NCI-H748 (cell line): ENCODE data around the gene SMCP.

Experiments
- DNase-seq: peaks from one replicate; lab custom pipeline; 2025; ENCODE audit not compliant: unreplicated experiment; lab: John Stamatoyannopoulos, UW

Gene SMCP

DNA sequence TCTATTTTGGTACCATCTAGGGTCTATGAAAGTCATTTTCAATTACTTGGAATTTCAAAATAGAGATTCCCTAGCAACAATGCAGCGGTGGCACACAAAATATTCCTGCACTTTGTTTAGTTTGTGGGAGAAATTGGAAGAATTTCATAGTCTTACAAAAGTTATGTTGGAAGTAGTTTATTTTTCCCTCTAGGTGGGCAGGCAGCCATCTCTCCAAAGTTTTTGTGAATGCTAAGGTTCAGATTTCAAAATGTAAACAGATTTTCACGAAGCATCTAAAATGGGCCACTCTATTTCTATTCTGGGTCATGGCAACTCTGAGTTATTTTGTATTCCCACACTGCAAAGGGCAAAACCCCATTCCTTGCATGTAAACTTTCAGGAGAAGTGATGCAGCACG is 8.0 kb downstream of the SMCP start:
- no peak for DNase-seq

DNA sequence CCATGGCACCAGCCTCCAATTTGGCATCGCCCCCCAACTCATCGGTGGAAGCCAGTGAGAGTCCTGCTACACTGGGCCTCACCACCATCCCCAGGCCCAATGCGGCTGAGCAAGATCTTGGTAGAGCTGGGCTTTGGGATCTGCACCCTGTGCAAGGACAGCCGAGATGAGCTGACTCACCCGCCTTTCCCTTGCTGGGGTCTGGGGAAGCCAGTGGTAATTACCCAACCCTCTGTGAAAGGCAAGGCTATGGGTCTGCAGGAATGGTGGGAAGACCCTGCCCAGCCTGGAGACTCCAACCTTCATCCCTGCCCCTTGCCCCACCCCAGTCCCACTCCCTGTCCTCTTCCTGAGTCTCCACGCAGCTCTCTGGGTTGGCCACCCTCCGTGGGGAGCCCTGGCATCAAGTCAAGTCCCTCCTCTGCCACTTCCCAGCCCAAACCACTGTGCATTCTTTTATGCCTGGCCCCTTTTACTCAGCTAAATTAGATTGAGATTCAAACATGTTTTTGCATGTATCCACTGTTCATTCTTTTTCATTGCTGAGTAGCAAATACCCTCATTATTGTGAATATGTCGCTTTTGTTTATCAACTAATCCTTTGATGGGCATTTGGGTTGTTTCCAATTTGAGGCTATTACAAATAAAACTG is 8.8 kb downstream of the SMCP start:
- DNase-seq, result no peak

DNA sequence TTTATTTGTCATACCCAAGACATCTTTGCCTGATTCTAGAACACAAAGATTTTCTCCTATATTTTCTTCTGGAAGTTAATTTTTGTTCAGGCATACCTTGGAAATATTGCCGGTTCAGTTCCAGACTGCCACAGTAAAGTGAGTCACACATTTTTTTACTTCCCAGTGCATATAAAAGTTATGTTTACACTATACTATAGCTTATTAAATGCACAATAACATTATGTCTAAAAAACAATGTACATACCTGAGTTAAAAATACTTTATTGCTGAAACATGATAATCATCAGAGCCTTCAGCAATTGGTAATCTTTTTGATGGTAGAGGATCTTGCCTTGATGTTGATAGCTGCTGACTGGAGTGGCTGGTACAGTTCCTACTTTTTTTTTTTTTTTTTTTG is 10.0 kb downstream of the SMCP start:
- DNase-seq, result no peak

DNA sequence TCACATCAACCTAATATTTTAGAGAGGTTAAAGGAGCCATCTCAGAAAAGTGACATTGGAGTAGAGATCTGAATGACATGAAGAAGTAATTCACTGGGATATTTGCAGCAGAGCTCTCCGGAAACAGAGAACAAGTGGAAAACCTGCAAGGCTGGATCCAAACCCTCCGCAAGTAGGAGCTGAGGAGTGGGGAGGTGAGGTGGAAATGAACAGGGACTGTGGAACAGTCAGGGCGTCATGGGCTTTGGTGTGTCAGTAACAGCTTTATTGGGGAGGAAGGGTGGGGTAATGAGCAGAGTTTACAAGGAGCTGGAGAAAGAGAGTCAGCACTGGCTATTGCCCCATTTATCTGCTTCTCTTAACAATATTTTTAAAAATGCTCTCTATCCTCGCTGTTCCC is 20.9 kb downstream of the SMCP start:
- no peak for DNase-seq

DNA sequence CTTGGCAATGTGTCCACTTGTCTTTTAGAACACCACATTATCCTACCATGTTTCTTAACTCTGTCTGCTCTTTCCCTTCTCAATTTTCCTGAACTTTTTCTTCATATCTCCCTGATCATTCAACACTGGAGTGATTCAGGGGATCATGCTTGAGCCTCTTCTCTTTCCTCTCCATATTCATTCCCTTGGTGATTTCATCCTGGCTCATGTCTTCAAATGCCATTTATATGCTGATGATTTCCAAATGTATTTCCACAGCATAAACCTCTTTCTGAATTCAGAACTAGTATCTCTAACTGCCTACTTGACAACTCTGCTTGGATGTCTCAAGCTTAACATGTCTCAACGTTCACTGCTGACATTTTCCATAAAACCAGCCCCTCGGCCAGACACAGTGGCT is 21.8 kb downstream of the SMCP start:
- DNase-seq, result no peak

DNA sequence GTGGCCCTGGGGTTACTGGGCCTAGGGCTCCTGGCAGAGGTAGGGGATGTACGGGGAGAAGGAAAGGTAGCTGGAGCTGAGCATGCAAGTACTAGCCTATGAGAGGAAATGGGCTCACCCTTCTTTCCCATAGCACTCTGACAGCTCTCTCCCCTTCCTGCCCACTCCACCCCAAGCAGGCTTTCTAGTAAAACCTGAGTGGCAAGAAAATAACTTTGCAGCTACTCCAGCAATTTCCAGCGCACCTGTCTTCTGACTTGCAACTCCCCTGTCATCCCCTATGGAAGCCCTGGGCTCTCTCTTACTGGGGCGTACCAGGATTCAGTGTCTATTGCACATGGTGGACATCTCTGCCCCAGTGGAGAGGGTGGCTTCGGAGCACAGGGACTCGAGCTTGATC is 23.5 kb downstream of the SMCP start:
- no peak for DNase-seq

DNA sequence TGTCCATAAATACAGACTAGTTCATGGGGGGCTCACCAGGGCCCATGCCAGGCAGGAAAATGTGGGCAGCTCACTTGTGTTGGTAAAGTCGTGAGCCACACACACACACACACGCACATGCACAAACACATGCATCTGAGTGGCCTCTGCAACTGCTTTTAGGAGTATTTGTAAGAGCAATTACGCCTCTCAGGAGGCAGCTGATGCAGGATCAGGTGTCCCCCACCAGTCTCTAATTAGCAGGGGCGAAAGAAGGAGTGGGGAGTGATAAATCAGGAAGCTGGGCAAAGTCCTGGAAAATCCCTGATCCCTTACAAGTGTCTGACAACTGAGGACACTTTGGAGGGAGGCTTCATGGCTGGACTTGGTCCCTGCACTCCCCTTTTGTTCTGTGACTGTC is 24.5 kb downstream of the SMCP start:
- DNase-seq, result no peak

DNA sequence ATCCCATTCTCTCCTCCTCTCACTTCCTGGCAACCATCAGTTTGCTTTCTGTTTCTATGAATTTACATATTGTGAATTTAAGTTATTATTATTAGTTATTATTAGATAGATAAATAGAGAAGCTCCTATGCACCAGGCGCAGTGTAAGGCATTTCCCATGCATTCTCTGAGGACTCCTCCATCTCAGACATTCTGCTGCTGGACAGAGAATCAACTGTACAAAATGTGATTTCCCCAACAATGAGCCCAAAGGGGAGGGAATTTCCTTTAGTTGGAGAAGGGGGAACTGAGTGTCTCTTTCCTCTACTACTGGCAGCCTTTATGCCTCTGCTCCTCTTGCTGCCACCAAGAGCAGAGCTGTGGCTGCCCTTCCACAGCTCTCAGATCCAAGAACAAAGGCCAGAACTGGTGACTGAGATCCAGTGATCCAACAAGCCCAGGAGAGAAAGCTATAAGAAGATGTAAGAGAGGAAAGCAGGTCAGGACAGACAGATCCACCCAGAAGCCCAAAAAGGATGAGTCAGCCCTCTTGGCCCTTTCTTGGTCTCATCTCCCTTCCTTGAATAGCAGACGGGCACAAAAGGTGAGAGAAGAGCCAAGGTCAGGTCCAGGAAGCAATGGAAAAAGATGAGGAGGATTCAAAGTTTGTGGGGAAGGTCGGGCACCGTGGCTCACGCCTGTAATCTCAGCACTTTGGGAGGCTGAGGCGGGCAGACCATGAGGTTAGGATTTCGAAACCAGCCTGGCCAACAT is 26.7 kb downstream of the SMCP start:
- no peak for DNase-seq

DNA sequence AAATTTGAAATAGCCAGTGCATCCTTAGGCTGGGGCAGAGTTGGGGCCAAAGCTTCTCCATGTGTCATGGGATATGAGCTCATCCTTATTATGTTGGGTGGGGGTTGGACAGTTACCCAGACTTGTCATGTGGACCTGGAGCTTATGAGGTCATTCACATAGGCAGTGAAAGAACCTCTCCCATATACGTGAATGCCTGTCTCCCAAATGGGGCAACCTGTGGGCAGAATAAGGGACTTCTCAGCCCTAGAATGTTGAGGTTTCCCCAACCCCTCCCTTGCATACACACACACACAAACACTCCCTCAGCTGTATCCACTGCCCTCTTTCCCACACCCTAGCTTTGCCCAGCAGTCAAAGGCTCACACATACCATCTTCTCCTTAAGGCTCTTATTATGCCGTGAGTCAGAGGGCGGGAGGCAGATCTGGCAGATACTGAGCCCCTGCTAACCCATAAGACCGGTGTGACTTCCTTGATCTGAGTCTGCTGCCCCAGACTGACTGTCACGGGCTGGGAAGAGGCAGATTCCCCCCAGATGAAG is 28.0 kb downstream of the SMCP start:
- no peak for DNase-seq

DNA sequence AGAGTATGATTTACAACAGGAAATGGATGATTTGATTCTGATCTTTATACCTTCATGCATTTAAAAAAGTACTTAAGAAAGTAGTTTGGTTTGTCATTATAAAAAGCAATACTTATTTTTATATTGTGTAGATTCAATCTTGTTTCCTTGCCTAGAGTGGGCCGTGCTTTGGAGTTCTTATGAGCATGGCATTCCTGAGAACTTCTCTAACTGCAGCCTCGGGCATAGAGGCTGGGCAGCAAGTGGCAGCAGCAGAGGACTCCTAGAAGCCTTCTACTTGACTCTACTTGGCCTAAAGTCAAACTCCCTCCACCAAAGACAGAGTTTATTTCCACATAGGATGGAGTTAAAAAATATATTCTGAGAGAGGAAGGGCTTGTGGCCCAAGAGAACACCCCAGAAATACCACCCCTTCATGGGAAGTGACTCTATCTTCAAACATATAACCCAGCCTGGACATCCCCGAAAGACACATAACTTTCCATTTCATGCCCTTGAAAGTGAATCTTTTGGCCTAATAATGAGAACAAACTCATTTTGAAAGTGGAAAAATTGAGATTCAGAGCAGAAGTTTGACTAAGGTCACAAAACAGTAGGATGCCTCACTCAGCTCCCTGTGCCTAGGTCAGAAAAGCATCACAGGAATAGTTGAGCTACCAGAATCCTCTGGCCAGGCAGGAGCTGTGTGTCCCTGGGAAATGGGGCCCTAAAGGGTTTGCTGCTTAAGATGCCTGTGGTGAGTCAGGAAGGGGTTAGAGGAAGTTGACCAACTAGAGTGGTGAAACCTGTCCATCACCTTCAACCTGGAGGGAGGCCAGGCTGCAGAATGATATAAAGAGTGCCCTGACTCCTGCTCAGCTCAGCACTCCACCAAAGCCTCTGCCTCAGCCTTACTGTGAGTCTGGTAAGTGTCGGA is 29.8 kb downstream of the SMCP start, which contains the start of gene IVL:
IVL (plus strand) TSS at position 861 of the 916 bp plus-strand sequence. CDS start 1,252 bp downstream, outside the sequence.
- DNase-seq, result no peak

DNA sequence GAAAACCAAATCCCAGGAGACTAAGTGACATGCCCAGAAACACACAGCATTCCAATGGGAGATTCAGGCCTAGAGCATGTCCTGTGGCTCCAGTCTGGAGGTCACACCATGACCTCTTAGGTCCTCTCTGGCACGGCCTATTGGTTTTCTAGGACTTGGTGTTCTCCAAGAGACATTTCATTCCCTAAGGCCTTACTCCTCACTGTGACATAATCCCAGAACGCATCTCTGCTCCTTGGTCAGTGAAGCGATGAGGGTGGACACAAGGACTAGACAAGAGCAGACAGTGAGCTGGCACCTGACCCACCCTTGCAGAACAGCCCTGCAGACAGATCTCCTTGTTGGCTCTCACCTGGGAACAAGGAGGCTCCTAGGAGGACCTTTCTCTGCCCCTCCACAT is 31.1 kb downstream of the SMCP start:
- DNase-seq, result no peak

DNA sequence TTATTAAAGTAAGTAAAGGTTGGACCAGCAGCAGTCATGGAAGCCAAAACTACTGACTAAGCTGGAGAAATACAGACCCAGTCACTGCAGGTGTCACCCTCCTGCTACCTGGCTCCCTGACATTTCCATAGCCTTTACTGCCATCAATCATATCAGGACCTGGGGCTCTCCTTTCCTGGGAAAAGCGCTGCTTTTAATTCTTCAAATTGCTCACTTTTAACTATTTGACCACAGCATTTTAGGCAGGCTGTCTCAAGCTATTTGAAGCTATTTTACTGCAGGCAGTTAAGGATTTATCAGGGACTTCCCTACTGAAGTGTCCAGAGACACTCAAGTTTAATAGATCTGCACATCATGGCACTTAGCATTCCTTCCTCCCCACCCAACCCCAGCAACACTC is 34.3 kb downstream of the SMCP start:
- no peak for DNase-seq

DNA sequence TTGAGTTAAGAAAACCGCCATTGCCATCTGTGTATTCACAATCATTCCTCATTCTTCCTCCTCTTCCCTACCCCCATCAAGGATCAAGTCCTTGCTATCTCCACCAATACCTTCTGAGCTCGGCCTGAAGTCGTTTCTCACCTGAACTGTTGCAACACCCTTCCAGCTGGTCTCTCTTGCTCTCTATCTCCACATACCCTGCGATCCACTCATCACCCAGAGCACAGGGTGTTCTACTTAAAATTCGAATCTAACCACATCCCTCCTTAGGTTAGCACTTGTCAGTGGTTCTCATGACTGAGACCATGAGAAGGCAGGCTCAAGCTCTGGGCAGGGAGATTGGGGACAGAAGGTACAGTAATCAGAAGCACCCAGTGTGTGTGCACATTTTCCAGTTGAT is 34.8 kb downstream of the SMCP start:
- DNase-seq, result no peak

DNA sequence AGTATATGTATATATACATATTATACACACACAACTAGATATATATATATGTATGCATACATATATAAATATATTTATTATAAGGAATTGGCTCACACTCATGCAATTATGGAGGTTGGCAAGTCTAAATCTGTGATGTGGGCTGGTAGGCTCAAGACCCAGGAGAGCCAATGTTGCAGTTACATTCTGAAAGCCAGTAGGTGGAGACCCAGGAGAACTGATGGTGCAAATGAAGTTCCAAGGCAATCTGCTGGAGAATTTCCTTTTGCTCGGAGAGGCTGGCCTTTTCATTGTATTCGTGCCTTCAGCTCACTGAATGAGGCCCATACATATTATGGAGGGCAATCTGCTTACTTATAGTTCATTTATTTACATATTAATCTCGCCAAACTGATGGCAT is 39.7 kb downstream of the SMCP start:
- peak; percentile 14 for DNase-seq

DNA sequence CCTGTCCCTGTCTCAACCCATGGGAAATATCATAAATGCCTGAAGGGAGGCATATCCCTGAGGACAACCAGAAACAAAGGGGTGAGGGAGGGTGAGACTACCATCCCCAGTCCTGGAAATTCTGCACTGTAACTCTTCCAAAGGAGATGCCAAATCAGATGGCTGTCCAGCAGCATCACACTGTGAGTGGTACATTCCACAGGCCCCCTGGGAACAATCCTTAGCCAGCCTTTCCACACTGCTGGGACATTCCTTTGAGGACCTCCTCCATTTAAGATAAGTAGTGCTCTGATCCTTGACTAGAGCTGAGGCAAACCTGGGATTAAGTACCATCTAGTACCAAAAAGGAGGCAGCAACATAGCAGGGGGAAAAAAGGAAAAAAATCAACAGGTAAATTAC is 40.9 kb downstream of the SMCP start:
- DNase-seq, result no peak

DNA sequence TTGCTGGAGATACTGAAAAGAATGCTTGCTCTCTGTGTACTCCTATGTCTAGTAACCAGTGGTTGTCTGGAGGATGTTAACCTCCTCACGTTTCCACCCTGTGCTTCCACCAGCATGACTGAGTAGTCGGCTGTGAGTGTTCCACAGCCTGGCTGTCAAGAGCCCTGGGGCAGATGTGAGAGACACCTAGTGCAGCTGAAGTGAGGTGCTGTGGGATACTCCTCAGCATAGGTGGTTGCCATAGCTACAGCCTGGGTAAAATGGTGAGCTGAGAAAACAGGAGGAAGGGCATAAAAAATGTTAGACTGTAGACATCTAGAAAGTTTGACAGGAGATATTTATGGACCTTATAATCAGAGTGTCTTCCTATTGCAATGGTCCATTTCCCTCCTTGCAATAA is 46.1 kb downstream of the SMCP start:
- peak; percentile 34 for DNase-seq

DNA sequence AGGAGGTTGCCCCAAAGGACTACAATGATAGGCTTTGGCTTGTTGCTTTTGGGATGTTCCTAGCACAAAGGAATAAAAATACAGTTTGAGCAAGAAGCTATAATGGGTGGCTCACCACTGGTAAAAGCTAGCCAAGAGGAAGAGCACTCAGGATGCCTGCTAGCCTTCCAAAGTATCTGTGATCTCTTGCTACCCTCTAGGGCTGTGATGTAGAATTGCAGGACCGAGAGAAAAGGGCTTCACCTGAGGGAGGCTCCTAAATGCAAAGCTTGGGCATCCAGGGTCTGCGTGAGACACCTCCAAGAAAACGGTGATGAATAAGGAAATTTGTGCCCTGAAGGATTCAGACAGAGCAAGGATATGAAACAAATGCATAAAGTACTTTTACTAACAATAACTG is 48.0 kb downstream of the SMCP start:
- DNase-seq, result peak; percentile 14

DNA sequence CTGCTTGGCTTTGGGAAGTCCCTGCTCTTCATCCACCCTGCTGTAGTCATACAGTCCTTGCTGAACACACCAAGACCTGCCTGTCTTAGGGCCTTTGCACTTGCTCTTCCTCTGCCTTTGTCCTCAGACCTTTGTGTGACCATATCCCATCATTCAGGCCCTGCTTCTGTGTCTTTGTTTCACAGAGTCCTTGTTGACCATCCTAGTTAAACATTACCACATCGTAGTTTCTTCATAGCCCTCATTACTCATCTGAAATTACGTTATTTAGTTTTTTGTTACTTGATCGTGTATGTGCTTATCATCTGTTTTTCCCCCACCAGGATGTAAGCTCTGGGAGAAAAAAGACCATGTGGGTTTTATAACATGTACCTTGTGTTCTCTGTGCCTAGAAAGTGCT is 50.5 kb downstream of the SMCP start:
- no peak for DNase-seq

DNA sequence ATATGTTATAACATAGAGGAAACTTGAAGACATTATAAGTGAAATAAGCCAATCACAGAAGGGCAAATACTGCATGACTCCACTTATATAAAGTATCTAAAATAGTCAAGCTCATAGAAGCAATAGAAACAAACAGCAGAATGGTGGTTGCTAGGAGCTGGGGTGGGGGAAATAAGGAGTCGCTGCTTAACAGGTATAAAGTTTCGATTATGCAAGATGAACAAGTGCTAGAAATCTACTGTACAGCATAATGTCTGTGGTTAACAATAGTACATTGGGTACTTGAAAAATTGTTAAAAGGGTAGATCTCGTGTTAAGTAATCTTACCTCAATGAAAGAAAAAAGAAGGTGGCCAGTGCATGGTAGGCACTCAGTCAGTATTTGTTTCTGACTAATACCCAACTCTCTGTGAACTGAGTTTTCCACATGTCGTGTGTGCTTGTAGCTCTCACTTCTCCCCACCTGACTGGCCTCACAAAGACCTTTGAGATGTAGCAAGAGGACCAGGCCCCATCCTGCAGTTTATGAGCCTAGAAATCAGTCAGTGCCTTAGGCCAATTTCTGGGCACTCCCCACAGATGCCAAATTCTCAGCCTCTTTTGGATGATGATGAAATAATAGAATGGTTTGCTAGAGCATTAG is 54.2 kb downstream of the SMCP start:
- no peak for DNase-seq

DNA sequence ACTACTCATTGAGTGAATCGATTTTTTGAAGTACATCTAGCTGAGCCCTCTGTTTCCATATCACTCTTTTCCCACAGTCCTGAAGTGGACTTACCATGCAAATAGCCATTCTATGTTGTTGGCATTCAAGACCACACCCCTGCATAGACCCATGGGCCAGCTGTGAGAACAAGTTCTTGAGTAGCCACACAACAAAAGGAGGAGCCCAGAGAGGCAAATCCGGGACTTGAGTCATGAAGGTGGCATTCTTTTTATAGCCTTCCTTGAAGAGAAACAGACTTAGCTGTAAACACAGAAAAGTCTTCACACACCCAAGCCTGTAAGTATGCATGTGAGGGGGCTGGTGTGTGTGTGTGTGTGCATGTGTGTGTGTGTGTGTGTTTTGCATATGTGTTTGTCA is 55.1 kb downstream of the SMCP start:
- no peak for DNase-seq
